ENCODE data around the gene GRHPR. TPM values are rescaled to one million over a fixed set of nuclear protein-coding genes. Genes with fewer than 3 reads are reported as not detected.
"Not testable (repeated sequence)": the region's sequence is repeated elsewhere in the genome, so short reads cannot be mapped to it uniquely, and the experiment has no call there.

GRHPR gene
- total RNA-seq, 2 donors from 2014 or later, result 105 to 128 TPM

DNA sequence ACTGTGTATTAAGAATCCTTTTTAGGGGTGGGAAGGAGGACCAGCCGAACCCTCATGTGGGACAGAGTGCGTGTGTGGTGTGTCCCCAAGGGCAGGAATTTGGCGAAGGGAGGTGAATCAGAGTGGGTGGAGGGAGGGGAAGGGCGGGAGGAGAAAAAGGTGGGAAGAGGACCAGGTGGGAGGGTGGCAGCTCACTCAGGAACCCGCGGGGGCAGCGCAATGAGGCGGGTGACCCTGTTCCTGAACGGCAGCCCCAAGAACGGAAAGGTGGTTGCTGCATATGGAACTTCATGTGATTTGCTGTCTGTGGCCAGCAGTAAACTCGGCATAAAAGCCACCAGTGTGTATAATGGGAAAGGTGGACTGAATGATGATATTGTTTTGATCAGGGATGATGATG lies 54.4 kb downstream of the GRHPR start:
- H3K36me3 Mint-ChIP-seq (ENCODE audit: low read depth), result peaks cover 3% of the 10 kb centered on the region
- peaks cover 3% of the 10 kb centered on the region for H3K27me3 Mint-ChIP-seq (ENCODE audit: insufficient read depth)
- H3K27ac ChIP-seq (ENCODE audit: low read depth, low read length), result no peak overlapping the region
- TF ChIP-seq, protein P1, sequence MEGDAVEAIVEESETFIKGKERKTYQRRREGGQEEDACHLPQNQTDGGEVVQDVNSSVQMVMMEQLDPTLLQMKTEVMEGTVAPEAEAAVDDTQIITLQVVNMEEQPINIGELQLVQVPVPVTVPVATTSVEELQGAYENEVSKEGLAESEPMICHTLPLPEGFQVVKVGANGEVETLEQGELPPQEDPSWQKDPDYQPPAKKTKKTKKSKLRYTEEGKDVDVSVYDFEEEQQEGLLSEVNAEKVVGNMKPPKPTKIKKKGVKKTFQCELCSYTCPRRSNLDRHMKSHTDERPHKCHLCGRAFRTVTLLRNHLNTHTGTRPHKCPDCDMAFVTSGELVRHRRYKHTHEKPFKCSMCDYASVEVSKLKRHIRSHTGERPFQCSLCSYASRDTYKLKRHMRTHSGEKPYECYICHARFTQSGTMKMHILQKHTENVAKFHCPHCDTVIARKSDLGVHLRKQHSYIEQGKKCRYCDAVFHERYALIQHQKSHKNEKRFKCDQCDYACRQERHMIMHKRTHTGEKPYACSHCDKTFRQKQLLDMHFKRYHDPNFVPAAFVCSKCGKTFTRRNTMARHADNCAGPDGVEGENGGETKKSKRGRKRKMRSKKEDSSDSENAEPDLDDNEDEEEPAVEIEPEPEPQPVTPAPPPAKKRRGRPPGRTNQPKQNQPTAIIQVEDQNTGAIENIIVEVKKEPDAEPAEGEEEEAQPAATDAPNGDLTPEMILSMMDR (conservative IDR thresholded peaks at IDR 0.05), result no peak
- H3K27me3 ChIP-seq (ENCODE audit: control insufficient read depth, insufficient read depth, low read length, poor library complexity, severe bottlenecking), result no peaks in the 10 kb centered on the region
- no peak overlapping the region for H3K27ac Mint-ChIP-seq
- H3K9me3 Mint-ChIP-seq, result peaks cover 29% of the 10 kb centered on the region
- 91 to 95% methylated on average over 4 to 11 of the region's 11 CpGs for WGBS, 2 experiments (ENCODE audit: insufficient coverage in 1 of 2, insufficient read length in 1 of 2)
- H3K4me3 Mint-ChIP-seq, result no peak overlapping the region
- H3K4me1 ChIP-seq (ENCODE audit: control insufficient read depth, insufficient read depth, low read length), result no peaks in the 10 kb centered on the region
- H3K4me3 ChIP-seq (ENCODE audit: low read length), result no peak overlapping the region
- no peaks in the 10 kb centered on the region for H3K36me3 ChIP-seq (ENCODE audit: control insufficient read depth, insufficient read depth, low read length)
- no peak for DNase-seq
- H3K9me3 ChIP-seq (ENCODE audit: control insufficient read depth, low read length), result peaks cover 25% of the 10 kb centered on the region
- H3K9ac ChIP-seq (ENCODE audit: extremely low read depth, low read length, poor library complexity, severe bottlenecking), result no peak overlapping the region
- peaks cover 11% of the 10 kb centered on the region for H3K4me1 Mint-ChIP-seq

DNA sequence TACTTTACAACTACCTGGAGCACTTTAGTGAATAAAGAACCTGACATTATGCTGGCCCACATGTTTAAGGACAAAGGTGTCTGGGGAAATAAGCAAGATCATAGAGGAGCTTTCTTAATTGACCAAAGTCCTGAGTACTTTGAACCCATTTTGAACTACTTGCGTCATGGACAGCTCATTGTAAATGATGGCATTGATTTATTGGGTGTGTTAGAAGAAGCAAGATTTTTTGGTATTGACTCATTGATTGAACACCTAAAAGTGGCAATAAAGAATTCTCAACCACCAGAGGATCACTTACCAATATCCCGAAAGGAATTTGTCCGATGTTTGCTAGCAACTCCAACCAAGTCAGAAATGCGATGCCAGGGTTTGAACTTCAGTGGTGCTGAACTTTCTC lies 54.9 kb downstream of the GRHPR start:
- H3K9me3 ChIP-seq (ENCODE audit: control insufficient read depth, low read length), result peaks cover 25% of the 10 kb centered on the region
- not testable (repeated sequence) for H3K36me3 Mint-ChIP-seq (ENCODE audit: low read depth)

DNA sequence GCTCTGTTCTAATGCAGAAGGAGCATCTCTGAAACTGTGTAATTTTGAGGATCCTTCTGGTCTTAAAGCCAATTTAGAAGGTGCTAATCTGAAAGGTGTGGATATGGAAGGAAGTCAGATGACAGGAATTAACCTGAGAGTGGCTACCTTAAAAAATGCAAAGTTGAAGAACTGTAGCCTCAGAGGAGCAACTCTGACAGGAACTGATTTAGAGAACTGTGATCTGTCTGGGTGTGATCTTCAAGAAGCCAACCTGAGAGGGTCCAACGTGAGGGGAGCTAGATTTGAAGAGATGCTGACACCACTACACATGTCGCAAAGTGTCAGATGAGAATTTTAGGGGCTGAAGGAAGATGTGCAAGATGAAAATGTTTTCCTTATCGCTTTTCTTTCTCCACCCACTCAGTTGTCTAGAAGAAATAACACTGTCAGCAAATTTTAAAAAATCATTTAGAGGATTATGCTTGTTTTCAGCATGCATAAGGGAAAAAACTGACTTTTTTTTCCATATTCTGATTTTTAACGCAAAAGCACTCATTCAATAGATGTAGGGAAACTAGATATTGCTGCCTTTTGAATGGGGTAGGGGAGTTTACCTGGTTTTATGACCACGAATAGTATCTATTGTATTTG lies 55.6 kb downstream of the GRHPR start:
- H3K9ac ChIP-seq (ENCODE audit: extremely low read depth, low read length, poor library complexity, severe bottlenecking); H3K27ac ChIP-seq (ENCODE audit: low read depth, low read length); DNase-seq; H3K4me1 Mint-ChIP-seq; H3K27me3 Mint-ChIP-seq (ENCODE audit: insufficient read depth); H3K27ac Mint-ChIP-seq; H3K36me3 Mint-ChIP-seq (ENCODE audit: low read depth); H3K4me3 Mint-ChIP-seq; H3K4me1 ChIP-seq (ENCODE audit: control insufficient read depth, insufficient read depth, low read length); H3K27me3 ChIP-seq (ENCODE audit: control insufficient read depth, insufficient read depth, low read length, poor library complexity, severe bottlenecking); H3K4me3 ChIP-seq (ENCODE audit: low read length); H3K36me3 ChIP-seq (ENCODE audit: control insufficient read depth, insufficient read depth, low read length): not testable (repeated sequence)
- peaks cover 25% of the 10 kb centered on the region for H3K9me3 ChIP-seq (ENCODE audit: control insufficient read depth, low read length)
- 62 to 83% methylated on average over 1 to 5 of the region's 5 CpGs for WGBS, 2 experiments (ENCODE audit: insufficient coverage in 1 of 2, insufficient read length in 1 of 2)
- H3K9me3 Mint-ChIP-seq, result peaks cover 25% of the 10 kb centered on the region

More for the DNA sequence above, 54.9 kb downstream of the GRHPR start:
- DNase-seq; H3K4me1 ChIP-seq (ENCODE audit: control insufficient read depth, insufficient read depth, low read length); H3K4me3 ChIP-seq (ENCODE audit: low read length); H3K4me3 Mint-ChIP-seq; H3K27ac Mint-ChIP-seq; H3K4me1 Mint-ChIP-seq; H3K36me3 ChIP-seq (ENCODE audit: control insufficient read depth, insufficient read depth, low read length); H3K27ac ChIP-seq (ENCODE audit: low read depth, low read length); H3K9ac ChIP-seq (ENCODE audit: extremely low read depth, low read length, poor library complexity, severe bottlenecking); H3K27me3 Mint-ChIP-seq (ENCODE audit: insufficient read depth); H3K27me3 ChIP-seq (ENCODE audit: control insufficient read depth, insufficient read depth, low read length, poor library complexity, severe bottlenecking): not testable (repeated sequence)
- WGBS, 2 experiments (ENCODE audit: insufficient coverage in 1 of 2, insufficient read length in 1 of 2), result 95 to 96% methylated on average over 3 to 4 of the region's 4 CpGs
- peaks cover 28% of the 10 kb centered on the region for H3K9me3 Mint-ChIP-seq

DNA sequence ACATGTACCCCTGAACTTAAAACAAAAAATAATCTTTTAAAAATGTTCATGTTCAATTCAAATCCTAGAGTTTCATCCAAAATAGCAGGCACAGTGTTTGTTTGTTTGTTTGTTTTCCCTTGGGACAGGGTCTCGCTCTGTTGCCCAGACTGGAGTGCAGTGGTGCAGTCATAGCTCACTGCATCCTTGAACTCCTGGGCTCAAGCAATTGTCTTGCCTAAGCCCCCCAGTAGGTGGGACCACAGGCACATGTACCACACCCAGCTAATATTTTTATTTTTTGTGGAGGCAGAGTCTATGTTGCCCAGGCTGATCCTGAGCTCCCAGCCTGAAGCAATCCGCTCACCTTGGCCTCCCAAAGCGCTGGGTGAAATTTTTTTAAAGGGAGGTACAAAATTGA lies 58.3 kb downstream of the GRHPR start:
- no peak for DNase-seq
- Mint-ChIP-seq H3K27ac (no peak overlapping the region), H3K27me3 (ENCODE audit: insufficient read depth) (peaks cover 5% of the 10 kb centered on the region), H3K4me1 (peaks cover 14% of the 10 kb centered on the region), H3K9me3 (peaks cover under 1% of the 10 kb centered on the region), H3K36me3 (ENCODE audit: low read depth) (no peaks in the 10 kb centered on the region), H3K4me3 (no peak overlapping the region)
- H3K36me3 ChIP-seq (ENCODE audit: control insufficient read depth, insufficient read depth, low read length), result no peaks in the 10 kb centered on the region
- peaks cover under 1% of the 10 kb centered on the region for H3K9me3 ChIP-seq (ENCODE audit: control insufficient read depth, low read length)
- H3K4me1 ChIP-seq (ENCODE audit: control insufficient read depth, insufficient read depth, low read length), result no peaks in the 10 kb centered on the region
- WGBS, 2 experiments (ENCODE audit: insufficient coverage in 1 of 2, insufficient read length in 1 of 2), result 86 to 95% methylated on average over 1 to 3 of the region's 3 CpGs
- TF ChIP-seq, protein P1 (conservative IDR thresholded peaks at IDR 0.05), result peak; percentile 36
- no peak overlapping the region for H3K4me3 ChIP-seq (ENCODE audit: low read length)
- H3K27ac ChIP-seq (ENCODE audit: low read depth, low read length), result no peak overlapping the region
- H3K9ac ChIP-seq (ENCODE audit: extremely low read depth, low read length, poor library complexity, severe bottlenecking), result no peak overlapping the region
- H3K27me3 ChIP-seq (ENCODE audit: control insufficient read depth, insufficient read depth, low read length, poor library complexity, severe bottlenecking), result no peaks in the 10 kb centered on the region
